OCI-M1 (cell line): ENCODE data around the gene UQCRC1.
A peak's percentile ranks its signal among the peaks of the same experiment; 100 is the strongest.

Experiments used
- DNase-seq: peaks from one replicate; lab custom pipeline; 2025; lab: John Stamatoyannopoulos, UW

UQCRC1 gene

DNA sequence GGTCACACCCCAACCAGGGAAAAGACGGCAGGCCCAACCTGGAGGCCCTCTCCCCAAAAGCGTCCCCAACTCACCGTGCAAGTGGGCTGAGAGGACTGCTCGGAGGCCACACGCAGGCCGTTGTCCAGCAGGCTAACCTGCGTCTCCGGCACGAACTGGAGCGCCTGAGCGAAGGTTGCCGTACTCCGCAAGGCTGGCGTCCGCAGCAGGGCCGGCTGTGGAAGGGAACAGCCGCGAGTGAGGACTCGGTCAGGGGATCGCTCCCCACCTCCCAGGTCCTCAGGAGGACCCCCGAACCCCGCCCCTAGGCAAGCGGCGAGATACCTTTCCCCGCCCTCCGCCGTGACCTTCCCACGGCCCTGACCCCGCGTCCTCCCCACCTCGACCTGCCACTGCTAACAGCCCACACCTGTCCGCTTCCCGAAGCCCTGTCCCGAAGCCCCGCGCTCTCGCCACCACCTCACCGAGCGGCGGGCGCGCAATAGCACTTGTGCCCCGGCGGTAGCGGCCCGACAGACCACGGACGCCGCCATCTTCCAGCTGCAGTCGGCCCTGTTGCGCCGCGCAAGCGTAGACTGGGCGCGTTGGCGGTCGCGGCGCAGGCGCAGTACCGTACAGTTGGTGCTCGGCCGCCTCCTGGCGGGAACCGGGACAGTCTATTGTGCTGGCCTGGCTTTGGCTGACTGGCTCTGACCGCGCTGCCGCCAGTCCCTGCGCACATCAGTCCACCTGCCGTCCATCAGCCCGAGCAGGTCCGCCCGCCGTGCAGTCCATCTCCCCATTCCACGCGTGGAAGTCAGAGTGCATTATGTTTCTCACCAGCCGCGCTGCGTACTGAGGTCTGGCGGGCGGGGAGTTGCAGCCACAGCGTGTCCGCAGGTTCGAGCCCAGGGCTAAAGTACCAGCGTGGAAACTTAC lies at the start of gene UQCRC1:
Gene UQCRC1 (minus strand): TSS at position 559 of the 918 bp plus-strand sequence. CDS start 26 bp downstream, at position 533.
- peak; percentile 95 for DNase-seq

DNA sequence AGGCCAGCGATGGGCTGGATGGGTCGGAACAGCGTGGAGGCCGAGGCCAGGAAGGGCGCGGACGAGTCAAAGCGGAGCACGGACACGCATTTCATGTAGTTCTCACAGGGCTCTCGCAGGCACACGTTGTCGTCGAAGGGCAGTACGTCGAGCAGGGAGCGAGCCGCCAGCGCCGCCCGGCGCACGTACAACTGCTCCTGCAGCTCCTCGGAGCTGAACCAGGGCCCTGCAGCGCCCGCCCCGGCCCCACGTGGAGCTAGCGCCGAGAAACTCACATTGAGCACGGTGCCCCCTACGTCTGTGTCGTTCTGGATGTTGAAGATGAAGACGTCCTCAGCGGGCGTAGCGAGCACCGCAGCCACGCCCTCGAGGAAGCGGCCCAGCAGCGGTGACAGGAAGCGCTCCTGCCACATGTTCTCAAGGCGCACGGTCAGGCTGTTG lies 47.4 kb upstream of the UQCRC1 start:
- no peak for DNase-seq

DNA sequence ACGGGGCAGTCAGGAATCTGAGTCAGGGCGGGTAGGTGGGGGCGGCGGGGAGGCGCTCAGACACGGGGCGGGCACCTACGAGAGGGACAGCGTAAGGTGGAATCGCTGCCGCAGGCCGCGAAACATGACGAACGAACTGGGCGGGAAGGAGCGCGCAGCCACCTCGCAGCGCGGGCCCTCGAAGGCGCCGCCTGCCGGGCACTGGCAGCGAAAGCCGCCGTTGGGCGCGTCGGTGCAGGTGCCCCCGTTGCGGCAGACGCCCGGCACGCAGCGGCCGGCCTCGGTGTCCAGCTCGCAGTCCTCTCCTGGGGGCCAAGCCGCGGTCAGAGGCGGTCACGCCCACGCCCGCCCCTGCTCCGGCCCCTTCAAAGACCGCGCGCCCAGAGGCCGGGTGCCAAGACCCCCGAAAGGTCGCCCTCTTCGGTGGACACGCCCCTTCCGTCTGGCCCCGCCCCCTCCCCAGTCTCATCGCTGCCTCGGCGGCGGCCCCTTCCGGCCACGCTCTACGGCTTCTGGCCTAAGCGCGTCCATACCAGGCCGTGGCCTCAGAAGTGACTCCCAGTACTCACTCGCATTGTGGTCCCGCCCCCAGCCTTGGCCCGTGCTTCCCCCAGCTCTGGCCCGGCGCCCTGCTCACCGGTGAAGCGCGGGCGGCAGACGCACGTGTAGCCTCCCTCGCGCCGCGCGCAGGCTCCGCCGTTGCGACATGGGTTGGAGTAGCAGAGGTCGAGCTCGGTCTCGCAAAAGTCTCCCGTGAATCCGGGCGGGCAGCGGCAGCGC lies 46.8 kb upstream of the UQCRC1 start:
- peak; percentile 76 for DNase-seq

DNA sequence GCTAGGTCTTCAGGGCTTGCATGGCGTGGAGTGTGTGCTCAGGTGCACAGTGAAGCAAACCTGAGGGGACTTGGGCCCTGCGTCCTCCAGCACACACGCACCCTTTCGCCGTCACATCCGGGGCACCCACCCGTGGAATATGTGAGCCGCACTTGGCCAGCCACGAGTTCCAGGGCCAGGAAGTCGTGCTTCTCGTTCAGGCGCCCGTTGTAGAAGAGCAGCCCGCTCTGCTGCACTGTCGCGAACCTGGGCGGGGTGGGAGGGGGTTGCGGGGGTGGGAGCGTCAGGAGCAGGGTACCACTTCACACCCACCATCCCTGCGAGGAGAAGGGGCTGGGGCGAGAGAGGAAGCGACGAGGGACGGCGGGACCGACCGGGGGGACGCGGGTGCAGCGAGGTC lies 46.2 kb upstream of the UQCRC1 start:
- no peak for DNase-seq

DNA sequence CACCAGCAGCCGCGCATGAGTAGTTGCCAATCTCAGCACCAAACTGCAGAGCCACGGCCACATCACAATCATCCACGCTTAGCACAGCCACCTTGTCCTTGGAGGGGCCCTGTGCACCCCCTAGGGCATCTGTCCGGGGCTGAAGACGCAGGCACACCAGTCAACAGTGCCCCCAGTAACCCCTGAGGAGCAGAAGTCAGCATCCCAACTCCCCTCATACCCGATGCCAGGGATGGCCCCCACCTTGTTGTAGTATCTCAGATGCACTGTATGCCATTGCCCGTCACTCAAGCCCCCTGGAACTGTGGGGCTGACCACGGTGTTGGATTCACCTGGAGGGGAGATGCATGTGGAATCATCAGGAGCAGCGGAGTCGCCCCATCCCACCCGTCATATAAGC lies 45.6 kb upstream of the UQCRC1 start:
- no peak for DNase-seq

DNA sequence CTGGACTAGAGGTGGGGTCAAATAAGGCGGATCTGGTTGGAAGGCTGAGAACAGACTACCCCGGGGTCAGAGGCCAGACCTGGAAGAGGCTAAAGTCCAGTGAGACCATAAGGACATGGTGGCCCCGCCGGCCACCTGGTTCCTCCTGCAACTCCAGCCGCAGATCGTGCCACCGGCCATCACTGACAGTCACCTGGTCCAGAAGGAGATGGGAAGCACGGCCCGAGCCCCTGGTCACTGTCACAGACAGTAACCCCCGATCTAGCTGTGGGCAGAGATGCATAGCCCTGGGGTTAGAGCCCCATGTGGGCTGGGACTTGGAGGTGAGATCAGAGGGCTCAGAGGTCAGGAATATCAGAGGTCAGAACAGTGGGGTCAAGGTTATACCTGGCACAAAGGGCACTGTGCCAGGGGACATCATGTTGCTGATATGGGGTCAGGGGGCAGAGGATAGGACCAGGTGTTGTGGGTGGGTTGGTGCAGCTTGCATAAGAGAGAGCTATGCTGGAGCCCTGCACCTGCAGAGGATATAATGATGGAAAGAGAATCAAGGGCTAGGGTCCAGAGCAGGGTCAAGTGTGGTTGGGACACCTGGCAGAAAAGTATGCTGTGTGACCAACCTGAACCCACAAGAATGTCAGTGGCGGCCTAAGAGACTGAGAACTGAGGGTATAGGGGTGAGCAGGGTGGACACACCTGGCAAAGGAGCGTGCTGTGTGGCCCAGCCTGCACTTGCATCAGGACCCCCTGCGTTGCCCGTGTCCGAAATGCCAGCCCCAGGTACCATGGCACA lies 43.7 kb upstream of the UQCRC1 start:
- DNase-seq = no peak

DNA sequence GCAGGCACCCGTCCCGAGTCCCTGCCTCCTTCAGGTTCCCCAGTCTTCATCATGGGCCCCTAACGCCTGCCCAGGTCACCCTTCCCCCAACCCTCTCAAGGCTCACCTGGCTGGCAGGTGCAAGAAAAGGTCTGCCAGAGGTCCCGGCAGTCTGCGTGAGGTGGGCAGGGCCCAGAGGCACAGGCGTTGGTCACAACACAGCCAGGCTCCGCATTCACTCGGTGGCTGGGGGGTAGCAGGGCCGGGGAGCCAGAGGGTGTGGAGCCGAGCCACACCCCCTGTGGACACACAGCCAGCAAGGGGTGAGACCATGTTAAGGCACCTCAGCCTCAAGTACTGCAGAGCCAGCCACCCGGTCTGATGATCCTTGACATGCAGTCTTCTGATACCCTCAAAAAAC lies 42.3 kb upstream of the UQCRC1 start:
- no peak for DNase-seq

DNA sequence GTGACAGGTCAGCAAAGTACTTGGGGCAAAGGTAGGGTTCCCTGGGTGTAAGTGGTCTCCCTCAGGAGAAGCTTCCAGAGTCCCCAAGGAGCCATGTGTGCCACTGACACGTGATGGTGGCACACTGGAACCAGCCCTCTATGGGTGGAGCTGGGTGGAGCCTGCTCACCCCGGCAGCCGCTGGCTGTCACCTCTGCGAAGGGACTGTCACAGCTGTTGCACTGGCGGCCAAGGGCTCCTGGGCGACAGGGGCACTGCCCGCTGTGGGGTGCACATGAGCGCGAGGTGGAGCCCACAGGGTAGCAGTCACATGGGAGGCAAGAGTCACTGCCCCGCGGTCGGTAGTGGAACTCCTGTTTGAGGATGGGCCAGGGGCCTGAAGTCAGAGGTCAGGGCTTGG lies 41.3 kb upstream of the UQCRC1 start:
- no peak for DNase-seq

DNA sequence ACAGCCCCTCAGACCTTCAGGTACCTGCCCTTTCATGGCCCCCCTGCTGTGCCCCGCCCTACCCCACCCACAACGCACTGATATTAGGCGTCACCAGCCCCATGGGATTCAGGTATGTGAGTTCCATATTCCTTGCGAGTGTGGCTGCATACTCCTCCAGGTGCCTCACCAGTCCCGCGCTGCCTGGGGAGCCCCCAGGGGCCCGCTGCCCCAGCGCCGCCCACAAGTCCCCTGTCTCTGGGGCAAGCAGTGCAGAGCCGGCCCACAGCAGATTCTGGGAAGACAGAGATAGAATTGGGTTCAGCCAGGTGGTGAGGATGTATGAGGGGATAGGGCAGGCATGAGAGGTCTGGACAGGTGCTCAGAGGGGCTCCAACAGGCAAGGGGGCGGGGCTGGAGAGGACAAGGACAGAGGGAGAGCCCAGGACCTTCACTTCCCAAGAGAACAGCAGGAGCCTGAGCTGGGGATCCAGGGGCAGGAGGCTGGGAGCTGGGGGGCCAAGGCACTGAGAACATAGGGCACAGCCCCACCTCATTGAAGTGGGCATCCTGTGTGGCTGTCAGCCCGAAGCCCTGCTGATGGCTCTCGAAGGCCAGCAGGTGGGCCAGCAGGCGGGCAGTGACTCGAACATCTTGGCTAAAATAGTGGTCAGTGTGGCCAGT lies 38.9 kb upstream of the UQCRC1 start:
- DNase-seq = no peak

DNA sequence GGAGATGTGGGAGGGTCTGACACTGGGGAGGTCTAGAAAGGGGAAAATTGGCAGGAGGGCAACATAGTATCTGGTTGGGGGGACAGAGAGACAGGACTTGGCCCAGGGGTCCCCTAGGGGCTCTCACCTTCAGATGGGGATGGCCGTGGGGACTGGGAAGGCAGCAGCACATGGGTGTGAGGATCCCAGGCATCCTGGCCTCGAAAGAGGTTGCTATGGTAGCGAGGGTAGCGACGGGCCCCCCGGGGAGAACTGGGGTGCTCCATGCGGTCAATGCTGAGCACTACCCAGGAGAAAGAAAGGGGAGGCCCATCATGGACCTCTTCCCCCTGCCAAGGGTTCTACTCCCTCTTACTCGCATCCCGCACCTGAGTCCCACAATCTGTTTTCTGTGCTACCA lies 38.3 kb upstream of the UQCRC1 start:
- no peak for DNase-seq

DNA sequence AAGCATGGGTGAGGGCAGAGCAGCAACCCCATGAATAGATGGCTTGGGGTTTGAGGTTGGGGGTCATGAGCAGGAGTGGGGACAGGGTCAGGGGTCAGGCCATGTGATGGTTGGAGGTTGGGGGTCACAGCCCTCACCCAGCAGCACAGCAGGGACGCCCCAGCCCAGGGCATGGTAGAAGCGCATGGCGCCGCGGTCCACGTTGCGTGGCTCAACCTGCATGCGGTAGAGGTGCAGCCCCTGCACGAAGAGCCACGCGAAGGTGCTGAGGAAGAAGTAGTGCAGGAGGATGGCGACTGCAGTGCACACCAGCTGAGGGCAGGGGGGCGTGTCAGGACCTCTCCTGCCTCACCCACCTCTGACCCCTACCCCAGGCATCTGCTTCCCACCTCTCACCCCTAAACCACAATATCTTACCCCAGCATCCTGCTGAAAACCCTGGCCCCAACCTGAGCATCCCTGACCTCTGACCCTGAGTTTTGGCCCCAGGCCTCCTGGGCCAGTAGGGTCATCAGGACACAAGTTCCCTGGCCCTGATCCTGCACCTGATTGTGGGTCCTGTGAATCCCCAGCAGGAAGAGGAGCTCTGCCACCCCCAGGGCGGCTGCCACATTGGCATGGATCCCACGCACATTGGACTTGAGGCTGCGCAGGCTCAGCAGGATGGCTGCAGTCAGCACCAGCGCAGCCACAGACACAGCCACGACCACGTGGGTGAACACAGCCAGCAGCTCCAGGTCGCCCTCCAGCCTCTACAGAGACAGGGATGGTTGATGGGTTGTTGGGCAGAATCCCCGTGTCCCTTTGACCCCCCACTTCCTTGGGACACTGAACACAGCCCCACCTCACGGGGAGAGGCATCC lies 35.7 kb upstream of the UQCRC1 start:
- no peak for DNase-seq

DNA sequence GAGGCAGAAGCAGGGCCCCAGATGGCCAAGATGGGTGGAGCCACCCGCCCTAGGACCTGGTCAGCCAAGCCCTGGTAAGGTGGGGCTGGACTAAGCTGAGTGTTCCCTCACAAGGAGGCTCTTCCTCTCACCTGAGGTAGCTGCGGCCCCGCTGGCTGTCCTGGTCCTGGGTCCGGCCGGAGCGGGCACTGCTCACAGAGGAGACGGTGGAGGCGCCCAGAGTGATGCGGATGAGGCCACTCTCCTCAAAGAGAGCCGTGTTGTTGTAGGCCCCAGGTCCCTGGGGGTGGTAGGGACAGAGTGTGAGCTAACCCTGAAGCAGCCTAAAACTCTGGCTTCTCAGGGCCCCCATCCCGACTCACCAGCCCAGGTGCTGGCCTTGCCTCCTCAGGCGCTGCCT lies 33.2 kb upstream of the UQCRC1 start:
- DNase-seq = no peak

DNA sequence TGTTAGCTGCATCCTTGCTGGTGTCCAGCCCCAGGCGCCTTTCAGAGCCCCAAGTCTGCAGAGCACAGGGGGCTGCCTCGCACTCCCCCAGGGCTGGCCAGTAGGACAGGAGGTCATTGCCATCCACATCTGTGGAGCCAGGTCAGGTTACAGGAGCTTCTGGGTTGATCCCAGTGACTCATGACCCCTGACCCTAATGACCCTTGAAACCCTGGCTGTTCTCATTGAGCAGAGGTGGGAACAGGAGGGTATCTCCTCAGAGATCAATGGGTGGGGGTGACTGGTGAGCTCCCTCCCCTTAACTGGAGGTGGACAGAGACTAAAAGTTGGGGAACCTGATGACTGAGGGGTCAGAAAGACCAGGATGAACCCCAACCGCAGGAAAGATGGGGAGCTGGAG lies 31.9 kb upstream of the UQCRC1 start:
- no peak for DNase-seq

DNA sequence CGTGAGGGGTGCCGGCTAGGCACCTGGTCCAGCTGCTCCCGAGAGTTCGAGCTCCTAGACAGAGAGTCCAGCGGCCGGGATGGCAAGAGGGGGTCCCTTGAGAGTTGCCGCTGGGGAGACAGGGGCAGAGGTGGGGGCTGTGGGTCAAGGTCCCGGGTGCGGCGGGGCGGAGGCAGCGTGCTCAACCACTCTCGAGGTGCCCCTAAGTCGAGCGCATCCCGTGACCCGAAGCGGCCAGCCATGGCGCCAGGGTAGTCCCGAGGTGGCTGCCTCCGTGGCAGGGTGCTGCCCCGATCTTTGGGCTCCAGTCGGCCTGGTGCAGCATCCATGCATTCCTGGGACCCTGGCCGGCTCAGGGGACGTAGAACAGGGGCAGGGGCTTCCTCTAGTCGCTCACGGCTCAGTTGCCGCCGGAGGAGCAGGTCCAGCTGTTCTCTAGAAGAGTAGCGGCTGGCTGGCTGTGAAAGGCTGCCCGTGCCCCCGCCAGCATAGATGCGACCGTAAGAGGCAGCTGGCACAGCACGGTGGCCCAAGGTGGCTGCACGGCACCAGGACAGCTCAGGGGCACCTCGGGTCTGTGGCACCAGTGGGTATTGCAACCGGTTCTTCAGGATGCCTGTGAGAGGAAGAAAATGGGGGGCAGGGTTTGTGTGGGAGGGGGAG lies 30.6 kb upstream of the UQCRC1 start:
- DNase-seq = no peak

DNA sequence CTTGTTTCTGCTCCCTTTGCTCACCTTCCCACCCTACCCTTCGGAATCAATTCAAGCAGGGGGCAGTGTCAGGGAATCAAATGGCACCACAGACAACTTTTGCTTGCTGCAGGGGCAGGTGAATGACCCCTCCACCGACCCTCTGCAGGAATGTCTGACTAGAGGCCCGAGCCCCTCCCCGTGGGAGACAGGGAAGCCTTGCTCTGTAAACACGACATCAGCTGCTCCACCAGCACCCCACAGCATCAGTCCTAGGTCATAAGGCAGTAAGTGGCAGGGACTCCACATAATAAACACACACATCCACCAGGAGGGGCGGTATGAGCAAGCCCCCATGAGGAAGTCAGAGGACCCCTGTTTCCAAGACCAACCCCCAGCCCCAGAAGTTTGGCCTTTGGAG lies 27.9 kb upstream of the UQCRC1 start:
- no peak for DNase-seq

DNA sequence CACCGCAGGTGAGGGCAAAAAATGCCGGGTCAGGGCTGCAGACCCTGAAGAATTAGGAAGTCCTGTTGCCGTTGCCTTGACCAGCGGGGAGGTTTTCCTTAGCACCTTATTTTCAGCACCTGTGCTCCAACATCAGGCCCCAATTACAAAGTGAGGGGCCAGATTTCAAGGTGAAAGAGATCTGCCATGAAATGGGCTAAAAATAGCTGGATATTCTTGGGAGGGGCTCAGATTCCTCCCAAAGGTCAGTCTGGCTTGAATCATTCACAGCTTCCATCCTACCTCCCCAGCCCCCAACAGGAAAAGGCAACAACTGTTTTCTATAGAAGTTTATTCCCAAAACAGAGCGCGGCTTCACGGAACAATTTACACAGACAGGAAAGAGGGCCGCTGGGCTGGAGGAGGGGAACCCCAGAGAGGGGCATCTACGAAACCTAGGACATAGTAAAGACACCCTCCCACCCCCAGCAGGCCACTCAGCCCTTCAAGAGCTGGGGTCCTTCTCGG lies 26.8 kb upstream of the UQCRC1 start:
- no peak for DNase-seq

DNA sequence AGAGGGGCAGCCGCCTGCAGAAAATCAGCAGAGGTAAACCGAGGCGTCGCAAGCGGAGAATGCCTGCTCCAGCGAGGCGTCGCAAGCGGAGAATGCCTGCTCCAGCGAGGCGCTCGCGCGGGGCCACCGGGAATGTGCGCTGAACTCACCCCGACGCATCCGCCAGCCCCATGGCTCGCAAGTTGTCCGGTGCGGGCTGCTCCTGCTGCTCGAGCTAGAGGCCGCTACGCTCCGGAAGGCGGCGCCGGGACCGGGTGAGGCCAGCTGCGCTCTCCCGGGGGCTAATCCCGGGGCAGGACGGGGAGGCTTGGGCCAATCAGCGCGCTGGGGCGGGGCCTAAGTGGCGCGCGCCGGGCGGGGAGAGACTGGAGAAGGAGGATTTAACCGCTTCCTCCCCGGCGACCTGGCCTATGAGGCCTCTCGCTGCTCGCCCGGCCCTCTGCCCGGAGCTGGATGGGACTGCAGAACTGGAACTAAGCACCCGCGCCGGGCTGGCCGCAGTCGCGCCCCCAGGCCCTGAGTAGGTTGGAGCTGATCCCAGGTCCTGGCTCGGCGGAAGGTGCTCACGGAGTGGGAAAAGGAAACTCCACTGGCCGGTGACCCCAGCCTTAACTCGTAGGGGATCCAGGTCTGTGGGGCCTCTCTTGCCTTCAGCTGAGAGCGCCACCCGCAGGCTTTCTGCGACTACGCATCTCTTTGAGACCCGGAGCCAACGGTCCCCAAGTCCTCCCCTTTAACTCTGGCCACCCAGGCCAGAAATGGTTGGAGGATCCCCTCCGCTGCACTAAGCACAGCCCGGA lies 26.0 kb upstream of the UQCRC1 start, which contains the start of gene SLC26A6:
Gene SLC26A6 (minus strand): TSS at position 240 of the 800 bp plus-strand sequence. CDS start 68 bp downstream, at position 172.
- peak; percentile 97 for DNase-seq

DNA sequence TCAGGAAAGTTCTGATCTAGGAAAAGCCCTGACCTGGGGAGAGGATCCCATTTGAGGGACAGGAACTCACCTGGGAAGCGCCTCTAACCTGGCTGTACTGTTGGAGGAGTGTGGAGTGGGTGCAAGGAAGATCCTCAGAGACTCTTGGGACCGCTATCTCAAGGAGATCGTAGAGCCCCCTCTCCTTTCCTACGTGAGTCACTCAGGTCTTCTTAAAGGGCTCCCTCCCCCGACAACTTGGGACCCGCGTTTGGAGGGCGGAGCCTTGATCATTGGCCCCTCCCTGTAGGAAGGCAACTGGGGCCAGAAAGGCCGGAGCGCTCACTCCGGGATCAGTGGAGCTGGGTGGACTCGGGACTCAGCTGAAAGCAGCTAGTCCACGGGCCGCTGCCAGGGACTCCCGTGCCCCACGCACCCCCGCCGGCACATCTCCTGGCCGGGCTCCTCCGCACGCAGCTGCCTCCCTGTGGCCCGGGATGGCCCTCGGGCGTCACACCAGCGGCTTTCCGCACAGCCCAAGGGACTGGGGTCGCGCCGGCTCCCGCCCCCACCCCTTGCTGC lies 25.3 kb upstream of the UQCRC1 start:
- peak; percentile 63 for DNase-seq

DNA sequence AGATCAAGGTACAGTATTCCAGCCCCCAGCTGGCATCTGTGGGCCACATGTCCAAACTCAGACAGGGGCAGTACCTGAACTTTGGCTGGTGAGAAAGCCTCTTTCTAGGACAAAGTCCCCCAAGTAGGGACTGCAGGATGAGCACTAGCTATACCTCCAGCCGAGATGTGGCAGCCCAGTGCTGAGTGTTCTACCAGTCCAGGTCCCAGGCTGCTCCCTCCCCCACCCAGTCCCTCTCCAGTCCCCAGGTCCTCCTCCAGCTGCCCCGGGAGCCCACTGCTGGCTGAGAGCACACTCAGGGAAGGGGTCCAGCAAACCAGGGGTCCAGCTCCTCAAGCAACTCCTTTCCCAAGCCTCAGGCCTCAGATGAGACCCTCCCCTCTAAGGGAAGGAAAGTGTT lies 24.3 kb upstream of the UQCRC1 start:
- no peak for DNase-seq
